ENCODE results near the gene NAA10. TPM values are rescaled to one million over a fixed set of nuclear protein-coding genes. Genes with fewer than 3 reads are reported as not detected.

Gene NAA10
- total and polyA plus RNA-seq, 2 of the 13 experiments (the other 11 are each of a cell fraction or from before 2014, with no cell fraction given): 49.2 to 51.7 TPM

GRCh38 chrX:153947009-153947769, 12.4 kb upstream of the NAA10 start (continued):
- TF ChIP-seq ZSCAN21 (CRISPR knock-in tag; IDR thresholded peaks at IDR 0.05; ENCODE audit: borderline replicate concordance): 0 out of 2 replicates have a peak, but pooled peaks have one; percentile 47
- peak in 1 of 2 experiments; percentile 25; a peak in 1 of 4 replicates for TF ChIP-seq REST (IDR thresholded peaks at IDR 0.05; ENCODE audit: borderline replicate concordance in 1 of 2, low read depth in 1 of 2, low read length in 2 of 2)
- TF ChIP-seq SOX13 (IDR thresholded peaks at IDR 0.05): no peak
- TF ChIP-seq SOX13 (CRISPR knock-in tag; conservative IDR thresholded peaks at IDR 0.05 in 1 of 2, IDR thresholded peaks at IDR 0.05 in 1 of 2): no peak
- no peak for TF ChIP-seq NONO (IDR thresholded peaks at IDR 0.05)
- TF ChIP-seq NONO (CRISPR knock-in tag; conservative IDR thresholded peaks at IDR 0.05): 0 out of 2 replicates have a peak, but pooled peaks have one; percentile 17
- TF ChIP-seq PAXIP1 (CRISPR knock-in tag; conservative IDR thresholded peaks at IDR 0.05): peak; percentile 83
- TF ChIP-seq SMAD1 (CRISPR knock-in tag; IDR thresholded peaks at IDR 0.05; ENCODE audit: borderline replicate concordance, low read depth): no peak
- TF ChIP-seq TEAD3 (CRISPR knock-in tag; optimal IDR thresholded peaks at IDR 0.05; ENCODE audit: borderline replicate concordance): peak; percentile 35
- TF ChIP-seq, protein P1, sequence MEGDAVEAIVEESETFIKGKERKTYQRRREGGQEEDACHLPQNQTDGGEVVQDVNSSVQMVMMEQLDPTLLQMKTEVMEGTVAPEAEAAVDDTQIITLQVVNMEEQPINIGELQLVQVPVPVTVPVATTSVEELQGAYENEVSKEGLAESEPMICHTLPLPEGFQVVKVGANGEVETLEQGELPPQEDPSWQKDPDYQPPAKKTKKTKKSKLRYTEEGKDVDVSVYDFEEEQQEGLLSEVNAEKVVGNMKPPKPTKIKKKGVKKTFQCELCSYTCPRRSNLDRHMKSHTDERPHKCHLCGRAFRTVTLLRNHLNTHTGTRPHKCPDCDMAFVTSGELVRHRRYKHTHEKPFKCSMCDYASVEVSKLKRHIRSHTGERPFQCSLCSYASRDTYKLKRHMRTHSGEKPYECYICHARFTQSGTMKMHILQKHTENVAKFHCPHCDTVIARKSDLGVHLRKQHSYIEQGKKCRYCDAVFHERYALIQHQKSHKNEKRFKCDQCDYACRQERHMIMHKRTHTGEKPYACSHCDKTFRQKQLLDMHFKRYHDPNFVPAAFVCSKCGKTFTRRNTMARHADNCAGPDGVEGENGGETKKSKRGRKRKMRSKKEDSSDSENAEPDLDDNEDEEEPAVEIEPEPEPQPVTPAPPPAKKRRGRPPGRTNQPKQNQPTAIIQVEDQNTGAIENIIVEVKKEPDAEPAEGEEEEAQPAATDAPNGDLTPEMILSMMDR (CRISPR knock-in tag; IDR thresholded peaks at IDR 0.05): peak; percentile 87
- peak; percentile 78; the same call in 1 of the 2 replicates for TF ChIP-seq HNRNPL (IDR thresholded peaks at IDR 0.05; ENCODE audit: low read depth, low read length)
- TF ChIP-seq ZNF430 (CRISPR knock-in tag; IDR thresholded peaks at IDR 0.05): 0 out of 2 replicates have a peak, but pooled peaks have one; percentile 43
- TF ChIP-seq PHF21A (CRISPR knock-in tag; IDR thresholded peaks at IDR 0.05): peak; percentile 78
- TF ChIP-seq ZNF205 (CRISPR knock-in tag; IDR thresholded peaks at IDR 0.05): no peak
- TF ChIP-seq, protein P2, sequence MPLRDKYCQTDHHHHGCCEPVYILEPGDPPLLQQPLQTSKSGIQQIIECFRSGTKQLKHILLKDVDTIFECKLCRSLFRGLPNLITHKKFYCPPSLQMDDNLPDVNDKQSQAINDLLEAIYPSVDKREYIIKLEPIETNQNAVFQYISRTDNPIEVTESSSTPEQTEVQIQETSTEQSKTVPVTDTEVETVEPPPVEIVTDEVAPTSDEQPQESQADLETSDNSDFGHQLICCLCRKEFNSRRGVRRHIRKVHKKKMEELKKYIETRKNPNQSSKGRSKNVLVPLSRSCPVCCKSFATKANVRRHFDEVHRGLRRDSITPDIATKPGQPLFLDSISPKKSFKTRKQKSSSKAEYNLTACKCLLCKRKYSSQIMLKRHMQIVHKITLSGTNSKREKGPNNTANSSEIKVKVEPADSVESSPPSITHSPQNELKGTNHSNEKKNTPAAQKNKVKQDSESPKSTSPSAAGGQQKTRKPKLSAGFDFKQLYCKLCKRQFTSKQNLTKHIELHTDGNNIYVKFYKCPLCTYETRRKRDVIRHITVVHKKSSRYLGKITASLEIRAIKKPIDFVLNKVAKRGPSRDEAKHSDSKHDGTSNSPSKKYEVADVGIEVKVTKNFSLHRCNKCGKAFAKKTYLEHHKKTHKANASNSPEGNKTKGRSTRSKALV (CRISPR knock-in tag; IDR thresholded peaks at IDR 0.05): no peak
- TF ChIP-seq ETV5 (CRISPR knock-in tag; IDR thresholded peaks at IDR 0.05; ENCODE audit: borderline replicate concordance): peak; percentile 67
